Activated CD4-positive, CD25-positive, alpha-beta regulatory T cell treated with anti-CD3 and anti-CD28 coated beads, Interleukin-2, amount 50 U/mL, for 72 hours (primary cell): ENCODE data around the gene GDF11.

Experiments used
- DNase-seq: peaks from one replicate; pipeline ENCODE4 v3.0.0; 2021

Gene GDF11

DNA sequence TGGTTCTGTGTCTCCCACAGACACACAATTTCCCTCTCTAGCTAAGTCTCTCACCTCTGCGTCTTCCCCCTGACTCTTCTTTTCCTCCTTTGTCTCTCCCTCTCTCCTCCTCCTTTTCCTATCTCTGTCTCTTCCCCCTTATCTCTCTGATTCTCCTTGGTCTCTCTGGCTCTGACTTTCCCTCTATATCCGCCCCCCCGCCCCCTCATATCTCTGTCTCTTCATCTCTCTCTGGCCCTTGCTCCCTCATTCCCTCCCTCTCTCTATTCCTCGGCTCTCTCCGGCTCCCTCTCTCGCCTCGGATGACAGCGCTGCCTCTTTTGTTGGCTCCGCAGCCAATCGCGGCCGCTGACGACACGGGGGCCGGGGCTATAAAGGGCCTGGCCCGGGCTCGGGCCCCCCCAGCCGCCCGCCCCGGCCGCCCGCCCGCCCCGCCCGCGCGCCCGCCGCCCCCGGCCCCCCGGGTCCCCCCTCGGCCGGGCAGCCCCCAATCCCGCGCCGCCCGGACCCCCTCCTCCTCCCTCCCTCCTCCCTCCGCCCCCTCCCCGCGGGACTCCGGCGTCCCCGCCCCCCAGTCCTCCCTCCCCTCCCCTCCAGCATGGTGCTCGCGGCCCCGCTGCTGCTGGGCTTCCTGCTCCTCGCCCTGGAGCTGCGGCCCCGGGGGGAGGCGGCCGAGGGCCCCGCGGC is at the start of gene GDF11:
GDF11 (plus strand) TSS at position 404 of the 687 bp plus-strand sequence; CDS start at position 599, 195 bp downstream.
- DNase-seq = peak; percentile 65

DNA sequence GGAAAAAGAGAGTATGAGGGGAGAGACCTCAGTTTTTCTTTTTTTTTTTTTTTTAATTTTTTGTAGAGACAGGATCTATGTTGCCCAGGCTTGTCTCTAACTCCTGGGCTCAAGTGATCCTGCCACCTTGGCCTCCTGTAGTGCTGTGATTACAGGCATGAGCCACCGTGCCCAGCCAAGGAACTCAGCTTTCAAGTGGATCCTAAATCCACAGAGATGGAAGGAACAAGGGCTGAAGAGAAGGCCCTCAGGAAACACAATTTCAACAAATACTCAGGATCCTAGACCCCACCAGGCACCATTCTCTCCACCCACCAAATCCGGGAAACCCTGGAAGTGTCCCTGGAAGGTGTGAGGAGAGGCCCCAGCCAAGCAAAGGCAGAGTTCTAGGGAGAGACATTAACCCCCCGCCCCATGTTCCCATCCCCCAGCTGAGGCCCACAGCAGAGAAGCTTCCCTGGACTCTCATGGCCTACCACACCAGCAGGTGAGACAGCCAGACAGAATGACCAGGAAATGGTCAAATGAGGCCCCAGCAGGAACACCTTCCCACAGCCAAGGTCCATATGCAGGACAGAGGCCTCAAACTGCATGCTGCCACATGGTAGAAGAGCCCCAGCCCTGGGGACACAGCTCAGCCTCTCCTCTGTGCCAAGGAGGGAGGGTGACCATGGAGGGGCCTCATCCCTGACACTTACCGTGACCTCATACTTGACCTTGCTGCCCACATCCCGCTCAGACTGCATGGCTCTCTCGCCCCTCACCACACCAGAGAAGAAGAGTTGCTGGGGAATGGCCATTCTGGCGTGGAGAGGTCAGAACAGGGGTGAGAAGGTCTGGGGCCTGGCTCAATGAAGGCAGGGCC is 49.4 kb upstream of the GDF11 start:
- no peak for DNase-seq

DNA sequence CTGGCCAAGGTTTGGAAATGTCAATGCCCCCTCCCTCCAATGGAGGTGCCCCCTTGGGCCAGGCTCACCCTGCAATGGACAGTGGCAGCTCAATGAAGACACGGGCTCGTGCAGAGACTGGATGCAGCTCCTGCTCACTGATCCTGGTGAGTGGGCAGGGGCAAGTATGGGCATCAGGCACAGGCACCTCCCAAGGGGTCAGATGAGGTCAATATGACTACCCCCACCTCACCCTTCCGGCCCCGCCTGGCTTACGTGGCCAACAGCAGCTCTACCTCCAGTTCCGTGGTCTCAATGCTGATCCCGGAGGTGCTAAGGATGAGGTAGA is 48.8 kb upstream of the GDF11 start:
- peak; percentile 20 for DNase-seq

DNA sequence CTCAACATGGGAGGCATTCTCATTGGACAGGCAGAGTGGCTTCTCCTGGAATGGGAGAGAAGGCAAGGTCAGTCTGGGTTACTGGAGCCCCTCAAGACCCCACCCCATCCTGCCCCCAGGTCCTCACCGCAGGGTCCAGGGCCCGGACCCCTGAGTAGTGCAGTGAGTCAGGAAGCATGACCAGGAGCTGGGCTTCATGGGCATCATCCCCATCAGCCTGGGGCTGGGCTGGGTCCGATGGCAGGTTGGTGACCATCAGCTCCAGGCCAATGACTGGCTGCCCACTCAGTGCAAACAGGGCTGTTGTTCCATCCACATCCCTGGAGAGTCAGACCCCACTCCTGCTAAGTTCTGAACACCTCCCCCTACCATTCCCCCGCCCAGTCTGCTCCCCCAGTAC is 48.3 kb upstream of the GDF11 start:
- DNase-seq = peak; percentile 21

DNA sequence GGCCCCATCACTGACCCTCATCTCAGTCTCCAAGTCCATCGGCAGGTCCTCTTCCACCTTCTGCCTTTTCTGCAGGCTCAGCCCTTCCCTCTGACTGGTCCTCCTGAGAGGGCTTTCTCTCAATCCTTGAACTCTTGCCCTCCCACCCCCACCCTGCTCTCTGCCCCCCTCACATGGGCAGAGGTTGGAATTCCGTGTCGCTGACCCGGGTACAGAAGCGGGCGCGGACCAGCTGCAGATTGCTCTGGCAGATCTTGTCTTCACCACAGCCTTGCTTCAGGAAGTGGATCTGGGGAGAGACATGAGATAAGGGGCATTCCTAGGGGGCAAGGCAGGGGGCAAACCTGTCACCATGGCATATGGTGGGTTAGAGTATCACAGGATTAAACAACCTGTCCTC is 47.6 kb upstream of the GDF11 start:
- no peak for DNase-seq

DNA sequence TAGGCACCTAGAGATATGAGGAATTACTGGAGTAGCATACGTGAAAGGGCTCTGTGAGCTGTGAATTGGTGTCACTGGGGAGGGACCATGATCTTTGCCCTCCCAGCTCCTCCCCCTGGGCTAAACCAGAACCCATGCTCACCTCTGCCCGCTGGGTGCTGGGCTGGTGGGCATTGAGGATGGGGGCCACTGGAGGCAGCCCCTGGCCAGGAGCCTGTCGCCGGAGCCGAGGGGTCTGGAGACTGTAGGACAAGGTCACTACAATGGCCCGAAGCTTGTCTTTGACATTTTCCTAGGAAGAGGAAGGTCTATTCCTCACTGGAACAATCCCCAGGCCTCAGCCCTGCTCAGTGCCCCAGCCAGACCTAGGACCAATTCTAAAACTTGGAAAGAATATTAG is 46.8 kb upstream of the GDF11 start:
- DNase-seq = peak; percentile 19

DNA sequence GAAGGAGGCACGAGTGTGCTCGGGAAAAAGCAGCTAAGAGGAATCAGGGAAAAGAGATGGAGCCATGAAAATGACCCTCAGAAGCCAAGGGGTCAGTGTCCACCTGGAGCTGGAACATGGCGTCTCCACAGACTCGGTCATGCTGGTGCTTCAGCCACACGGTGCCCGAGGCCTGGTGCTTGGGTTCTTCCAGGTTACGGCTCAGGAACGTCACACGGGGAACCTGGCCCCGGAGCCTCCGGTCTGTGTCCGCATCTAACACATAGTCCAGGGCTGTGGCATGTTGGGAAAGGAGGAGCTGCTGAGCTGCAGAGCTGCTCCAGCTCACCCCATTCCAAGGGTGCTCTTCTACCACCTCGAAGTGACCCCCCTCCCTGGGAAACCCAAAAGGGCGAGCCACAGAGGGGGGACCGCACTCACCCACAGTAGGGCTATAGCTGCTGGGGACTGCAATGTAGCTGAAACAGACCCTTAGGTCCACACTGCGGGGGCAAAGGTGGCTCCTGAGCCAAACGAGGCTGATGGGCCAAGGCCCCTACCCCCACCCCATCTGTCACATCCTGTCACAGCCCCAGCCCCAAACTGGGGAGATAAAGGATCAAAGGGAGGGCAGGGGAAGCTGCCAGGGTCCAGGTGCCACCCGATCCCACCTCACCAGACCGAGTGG is 46.0 kb upstream of the GDF11 start:
- peak; percentile 24 for DNase-seq

DNA sequence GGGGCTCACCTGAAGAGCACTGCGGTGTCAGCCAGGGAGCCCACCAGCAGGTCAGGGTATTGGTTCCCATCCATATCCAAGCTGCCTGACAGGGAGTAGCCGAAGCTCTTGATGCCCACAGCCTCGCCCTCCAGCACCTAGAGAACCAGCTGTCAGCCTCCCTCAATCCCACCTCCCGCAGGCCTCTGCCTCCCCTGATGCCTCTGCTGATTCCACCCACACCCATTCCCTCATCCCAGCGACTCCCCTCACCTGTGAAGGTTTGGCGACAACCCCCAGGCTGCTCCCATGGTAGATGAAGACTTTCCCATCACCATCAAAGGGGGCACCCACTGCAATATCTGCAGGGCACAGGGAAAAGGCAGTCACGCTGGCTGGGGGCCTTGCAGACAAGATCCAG is 45.2 kb upstream of the GDF11 start:
- DNase-seq = peak; percentile 27

DNA sequence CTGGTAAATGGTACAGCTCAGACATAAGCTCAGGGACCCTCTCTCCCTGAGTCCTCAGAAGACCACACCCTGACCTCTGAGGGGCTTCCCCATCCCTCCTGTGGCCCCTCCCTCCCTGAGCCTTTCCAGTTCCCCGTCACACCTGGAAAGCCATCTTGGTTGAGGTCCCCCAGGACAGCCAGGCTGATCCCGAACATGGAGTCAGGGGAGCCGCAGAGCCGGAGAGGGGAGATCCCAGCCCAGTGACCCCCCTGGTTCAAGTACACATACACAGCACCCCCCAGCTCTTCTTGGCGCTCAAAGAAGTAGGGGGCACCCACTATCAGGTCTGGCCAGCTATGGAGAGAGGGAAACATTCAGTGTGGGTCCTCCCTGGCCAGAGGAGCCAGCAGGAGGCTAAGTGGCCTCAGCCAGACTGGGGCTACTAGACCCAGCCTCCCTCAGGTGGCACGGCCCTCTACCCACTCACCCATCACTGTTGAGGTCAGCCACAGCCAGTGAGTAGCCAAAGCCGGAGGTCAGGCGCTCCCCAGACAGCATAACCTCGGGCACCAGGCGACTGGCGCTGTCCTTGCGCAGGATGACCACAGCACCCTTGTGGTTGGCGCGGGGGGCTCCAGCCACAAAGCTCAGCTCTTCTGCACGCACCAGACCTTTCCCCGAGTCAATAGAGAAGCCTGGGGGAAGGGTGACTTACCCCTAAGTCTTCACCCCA is 44.5 kb upstream of the GDF11 start:
- no peak for DNase-seq

DNA sequence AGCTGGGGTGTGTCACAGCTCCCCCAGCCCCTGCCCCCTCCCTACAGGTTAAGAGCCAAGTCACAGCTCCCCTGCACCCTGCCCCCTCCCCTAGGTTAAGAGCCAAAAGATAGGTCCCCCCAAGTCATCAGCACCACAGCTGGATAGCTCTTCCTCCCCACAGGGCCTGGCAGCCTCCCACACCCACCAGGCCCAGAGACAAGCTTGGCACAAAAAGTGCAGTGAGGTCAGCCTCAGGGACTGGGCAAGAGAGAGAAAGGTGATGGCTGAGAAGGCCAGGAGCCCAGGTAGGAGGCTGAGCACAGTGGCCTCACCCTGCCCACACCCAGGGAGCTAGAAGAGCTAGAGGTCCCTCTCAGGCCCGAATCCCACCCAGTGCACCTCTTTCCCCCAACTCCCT is 44.0 kb upstream of the GDF11 start:
- no peak for DNase-seq

DNA sequence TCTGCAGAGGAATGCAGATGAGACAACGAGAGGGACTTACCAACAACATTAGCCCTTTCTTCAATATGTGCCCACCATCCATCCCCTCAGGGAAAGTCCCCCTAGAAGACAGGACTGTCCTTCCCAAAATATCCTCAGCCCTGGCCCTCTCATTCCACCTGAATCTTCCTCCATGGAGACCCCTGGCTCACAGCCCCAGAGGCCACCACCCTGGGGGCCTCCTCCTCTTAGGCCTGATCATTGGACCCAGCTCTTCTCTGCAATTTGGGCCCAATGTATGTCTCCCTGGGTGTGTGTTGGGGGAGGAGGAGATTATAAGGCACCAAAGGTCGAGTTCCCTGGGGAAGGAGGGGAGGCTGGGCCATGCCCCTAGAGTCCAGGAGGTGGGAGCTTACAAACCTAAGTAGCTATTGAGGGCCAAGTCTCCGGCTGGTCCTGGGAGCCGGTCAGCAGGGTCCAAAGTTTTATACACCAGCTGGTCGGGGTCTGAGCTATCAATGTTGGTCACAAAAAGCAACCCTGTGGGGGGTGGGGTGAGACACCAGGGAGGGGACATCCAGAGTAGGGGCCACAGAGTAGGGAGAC is 43.4 kb upstream of the GDF11 start:
- DNase-seq = no peak

DNA sequence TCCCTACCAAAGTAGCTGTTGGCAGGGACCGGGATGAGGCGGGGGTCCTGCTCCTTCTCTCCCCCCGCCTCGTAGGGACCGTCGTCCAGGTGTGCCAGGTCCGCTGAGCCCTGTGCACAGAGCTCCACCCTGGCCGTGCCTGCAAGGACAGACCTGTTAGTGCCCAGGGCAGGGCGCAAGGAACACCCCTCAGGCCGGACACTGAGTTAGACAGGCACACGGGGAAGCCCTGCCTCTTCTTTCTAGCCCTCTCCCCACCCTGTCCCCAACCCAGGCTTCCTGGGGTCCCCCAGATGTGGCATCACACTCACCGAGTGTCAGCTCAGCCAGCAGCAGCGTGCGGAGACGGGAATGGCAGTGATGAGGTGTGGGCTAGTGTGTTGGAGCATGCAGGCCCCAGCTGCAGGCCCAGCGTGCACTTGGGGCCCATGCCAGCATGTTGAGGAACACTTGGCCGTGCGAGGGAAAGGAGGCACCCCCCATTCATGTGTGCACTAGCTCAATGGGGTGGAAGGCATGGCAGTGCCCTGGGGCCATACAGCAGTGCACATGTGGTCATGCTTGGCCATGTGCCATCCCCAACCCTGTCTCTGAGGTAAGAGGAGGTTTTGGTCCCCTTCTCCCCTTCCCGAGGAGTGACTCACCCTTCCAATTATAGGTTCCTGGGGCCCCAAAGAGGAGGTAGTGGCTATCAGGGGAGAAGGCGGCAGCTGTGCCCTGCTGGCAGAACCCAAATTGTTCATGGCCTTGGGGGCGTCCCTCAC is 42.5 kb upstream of the GDF11 start:
- DNase-seq = no peak

DNA sequence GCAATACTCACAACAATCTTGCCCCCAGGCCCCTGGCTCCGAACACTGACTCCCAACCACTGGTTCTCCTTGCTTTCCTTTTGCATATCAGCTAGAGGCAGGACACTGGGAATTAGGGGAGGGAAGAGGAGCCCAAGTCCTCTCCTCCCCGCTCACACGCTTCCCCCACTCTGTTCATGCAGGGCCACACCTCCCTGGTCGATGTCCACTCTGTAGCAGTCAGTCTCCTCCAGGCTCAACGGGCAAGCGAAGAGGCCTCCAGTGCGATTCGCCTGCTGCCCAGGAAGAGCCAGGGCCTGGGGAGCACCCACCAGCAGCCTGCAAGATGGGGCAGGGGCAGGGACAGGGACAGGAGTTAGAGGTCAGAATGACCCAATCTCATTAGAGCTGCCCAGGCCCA is 40.1 kb upstream of the GDF11 start:
- no peak for DNase-seq

DNA sequence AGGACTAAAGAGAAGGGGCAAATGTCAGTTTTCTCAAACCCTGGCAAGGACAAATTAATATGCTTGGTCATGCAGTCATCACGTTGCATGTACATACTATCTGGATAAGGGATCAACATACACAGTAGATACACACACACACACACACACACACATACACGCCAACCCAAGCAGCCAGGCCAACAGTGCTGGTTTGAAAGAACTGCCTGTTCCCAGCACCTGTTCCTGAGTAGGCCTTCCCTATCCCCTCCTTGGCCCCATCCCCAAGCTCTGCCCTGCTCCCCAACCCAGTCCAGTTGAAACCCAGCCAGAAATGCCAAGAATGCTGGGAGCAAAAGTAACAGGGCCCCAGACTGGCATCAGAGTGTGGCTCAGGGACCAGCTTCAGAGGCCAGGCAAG is 39.6 kb upstream of the GDF11 start:
- no peak for DNase-seq

DNA sequence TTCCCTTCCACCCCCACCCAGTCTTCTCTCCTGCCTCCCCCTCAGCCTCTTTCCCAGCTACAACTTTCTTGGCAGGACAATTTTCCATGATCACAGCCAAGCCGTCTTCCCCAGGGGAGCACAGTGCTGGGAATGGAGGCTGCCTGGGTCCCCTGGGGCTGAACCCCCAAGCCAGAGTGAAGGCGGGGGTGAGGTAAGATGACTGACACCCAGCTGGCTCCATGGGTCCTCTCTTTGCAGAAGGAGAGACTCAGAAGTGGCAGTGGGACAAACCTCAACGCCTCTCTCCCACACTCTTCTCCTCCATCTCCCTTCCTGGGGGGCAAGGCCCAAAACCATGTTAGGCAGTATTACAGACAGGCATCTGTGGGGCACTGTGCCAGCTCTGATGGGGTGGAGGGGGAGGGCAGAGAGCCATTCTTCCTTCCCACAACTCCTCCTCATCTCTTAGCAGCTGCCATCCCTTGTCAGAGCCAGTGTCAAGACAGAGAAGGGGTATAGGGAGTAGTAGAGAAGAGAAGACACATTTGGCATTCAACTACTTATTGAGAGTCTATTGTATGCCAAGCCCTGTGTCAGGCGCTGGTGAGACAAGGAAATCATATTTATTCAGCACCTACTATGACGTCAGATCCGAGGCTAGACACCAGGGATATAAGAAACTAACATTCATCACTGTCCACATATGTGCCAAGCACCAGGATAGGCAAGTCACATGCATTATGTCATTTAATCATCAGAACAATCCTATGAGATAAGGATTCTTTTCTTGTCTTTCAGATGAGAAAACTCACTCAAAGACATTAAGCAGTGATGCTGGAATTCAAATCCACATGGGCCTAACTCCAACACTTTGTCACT is 38.8 kb upstream of the GDF11 start:
- DNase-seq = no peak

DNA sequence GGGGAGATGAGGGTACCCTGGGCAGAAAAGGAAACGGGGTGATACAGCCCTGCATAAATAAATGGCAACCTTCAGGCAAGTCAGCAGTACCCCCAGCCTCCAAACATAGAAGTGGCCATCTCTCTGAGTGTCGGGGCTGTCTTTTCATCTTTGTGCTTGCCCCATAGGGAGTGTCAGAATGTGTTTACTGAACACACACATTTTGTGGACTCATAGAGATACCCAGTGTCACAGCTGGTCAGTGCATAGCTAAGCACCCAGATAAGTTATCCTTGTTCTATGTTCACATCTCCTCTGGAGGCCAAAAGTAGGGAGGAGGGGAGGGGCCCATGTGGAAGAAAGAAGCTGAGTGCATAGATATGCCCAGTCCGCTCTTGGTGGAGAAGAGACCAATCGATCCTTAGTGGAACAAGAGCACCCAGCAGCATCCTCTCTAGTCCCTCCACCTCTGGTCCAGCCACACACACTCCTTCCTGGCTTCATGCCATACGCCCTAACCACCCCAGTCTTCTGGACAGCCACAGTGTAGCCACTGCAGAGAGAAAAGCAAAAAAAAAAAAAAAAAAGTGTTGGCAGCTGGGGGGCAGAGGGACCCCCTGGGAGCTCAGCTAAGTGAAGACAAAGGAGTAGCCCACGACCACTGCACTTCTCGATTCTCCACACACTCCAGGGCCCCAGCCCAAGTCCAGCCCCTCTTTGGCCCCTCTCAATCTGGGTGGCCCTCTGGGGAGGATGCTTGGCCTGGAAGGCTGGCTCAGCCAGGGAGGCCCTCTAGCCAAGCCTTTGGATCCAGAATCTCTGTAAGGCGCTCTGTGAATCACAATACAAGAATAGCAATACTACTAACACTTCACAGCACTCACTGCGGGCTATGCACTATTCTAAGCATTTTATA is 37.9 kb upstream of the GDF11 start:
- DNase-seq = no peak

DNA sequence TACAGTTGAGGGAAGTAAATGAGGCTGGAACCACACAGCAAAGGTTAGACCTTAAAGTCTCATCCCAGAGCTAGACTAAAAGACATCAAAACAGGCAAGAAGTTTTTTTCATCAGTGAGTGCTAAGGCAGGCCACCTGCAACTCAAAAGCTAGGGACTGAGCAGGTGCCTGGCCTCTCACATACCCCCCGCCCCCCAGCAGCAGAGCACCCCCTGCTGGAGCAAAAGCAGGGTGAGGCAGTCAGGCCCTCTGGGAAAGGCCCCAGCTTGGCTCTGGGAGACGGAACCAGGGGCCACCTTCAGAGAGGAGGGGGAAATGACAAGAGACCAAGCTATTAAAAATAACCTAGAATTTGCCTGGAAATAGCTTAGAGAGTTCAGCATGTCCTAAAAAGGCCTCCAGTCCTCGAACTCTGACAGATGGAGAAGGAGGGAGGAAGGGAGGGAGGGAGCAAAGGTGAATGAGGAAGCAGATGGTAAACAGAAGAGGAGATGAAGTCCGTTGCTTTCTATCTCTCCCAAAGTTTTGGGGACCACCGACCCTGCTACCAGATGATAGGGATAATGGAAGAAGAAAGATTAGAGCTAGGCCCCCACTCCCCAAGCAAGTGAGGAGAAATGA is 37.0 kb upstream of the GDF11 start:
- DNase-seq = no peak

DNA sequence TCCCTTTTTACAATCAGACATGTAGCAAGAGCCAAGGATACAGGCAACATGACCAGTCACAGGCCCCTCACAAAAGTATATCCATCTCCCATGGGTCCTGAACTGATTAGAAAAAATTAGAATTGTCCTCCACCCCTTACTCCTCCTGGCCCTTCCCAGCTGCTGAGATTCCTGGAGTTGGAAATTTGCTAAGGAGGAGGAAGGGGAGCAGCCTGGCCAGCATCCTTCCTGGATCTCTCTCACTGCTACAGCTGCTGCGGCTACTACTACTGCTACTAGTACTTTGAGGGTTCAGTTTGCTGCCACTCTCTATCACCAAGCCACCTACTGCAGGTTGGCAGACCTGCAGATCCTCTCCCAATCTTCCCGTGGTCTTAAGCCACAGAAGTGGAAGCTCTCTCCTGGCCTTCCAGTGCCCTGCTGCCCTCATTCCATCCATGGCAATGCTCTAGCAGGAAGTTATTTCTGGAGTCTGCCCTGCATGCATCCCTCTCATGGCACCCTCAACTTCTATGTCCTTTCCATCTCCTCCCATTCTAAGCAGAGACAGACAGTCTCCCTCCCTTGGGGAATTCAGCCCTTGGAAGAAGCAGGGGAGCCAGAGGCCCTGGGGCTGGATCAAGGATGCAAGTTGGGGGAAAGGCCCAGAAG is 36.2 kb upstream of the GDF11 start:
- DNase-seq = no peak

DNA sequence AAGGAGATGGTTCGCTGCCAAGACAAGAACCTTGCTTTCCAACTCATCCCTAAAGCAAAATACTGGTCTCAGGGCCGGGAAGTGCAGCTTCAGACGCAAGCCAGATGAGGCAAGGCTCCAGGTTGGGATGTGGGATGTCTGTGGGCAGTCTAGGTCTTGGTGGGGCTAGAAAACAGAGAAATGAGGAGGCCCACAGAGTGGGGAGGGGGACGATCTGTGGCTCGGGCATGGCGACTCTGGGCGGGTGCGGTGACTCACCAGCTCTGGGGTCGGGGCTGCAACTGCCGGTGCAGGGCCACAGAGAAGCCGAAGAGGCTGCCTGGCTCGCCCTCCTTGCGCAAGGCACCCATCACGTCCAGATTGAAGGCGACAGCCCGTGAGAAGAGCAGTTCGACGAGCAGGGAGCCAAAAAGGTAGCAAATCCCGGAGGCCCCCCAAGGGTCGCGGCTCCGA is 35.7 kb upstream of the GDF11 start:
- no peak for DNase-seq
